SK-N-SH (cell line): Measurements from ENCODE around the gene IGFBP7.

Experiments
- NFIC ChIP-seq: IDR thresholded peaks from 2 replicates; pipeline ENCODE4 v1.4.0; 2012; ENCODE audit warnings: borderline replicate concordance
- SIN3A ChIP-seq: IDR thresholded peaks from 2 replicates; pipeline ENCODE4 v1.6.1; 2012; ENCODE audit warnings: low read depth, mild to moderate bottlenecking, low read length, moderate library complexity, borderline replicate concordance
- TF ChIP-seq, protein P1 (sequence below): IDR thresholded peaks from 2 replicates; pipeline ENCODE4 v1.4.0; 2012; ENCODE audit warnings: low read depth
- TF ChIP-seq, protein P2 (sequence below): fragments of 200-600 bp; sonication (generic); IDR thresholded peaks from 2 replicates; pipeline ENCODE4 v1.6.1; 2017; ENCODE audit warnings: antibody characterized with exemption, mild to moderate bottlenecking, moderate library complexity

DNA sequence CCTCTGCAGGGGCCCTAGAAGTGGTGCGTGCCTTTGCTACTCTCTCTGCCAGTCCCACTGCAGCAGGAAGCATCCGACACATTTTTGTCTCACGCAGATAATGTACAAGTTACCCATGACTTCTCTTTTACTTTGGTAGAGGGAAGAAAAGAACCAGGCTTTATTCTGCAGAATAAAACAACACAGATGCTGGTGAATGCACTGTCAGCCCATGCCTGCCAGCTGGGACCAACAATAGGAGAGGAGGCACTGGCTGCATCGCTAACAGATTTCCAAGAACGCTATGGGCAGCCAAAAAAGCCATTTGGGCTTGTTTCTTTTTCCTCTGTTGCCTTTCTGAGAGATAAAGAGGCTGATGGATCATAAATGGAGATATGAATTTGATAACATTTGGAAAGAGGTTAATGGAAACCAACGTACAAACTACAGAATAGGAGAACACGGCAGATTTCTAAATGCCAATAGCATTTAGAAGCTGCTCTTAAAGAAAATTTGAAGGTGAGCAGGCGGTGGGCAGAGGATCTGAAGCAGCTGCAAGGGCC lies 47.5 kb upstream of the IGFBP7 start:
- TF ChIP-seq SIN3A: no peak
- TF ChIP-seq, protein P1, sequence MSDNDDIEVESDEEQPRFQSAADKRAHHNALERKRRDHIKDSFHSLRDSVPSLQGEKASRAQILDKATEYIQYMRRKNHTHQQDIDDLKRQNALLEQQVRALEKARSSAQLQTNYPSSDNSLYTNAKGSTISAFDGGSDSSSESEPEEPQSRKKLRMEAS: no peak
- no peak for TF ChIP-seq NFIC
- TF ChIP-seq, protein P2, sequence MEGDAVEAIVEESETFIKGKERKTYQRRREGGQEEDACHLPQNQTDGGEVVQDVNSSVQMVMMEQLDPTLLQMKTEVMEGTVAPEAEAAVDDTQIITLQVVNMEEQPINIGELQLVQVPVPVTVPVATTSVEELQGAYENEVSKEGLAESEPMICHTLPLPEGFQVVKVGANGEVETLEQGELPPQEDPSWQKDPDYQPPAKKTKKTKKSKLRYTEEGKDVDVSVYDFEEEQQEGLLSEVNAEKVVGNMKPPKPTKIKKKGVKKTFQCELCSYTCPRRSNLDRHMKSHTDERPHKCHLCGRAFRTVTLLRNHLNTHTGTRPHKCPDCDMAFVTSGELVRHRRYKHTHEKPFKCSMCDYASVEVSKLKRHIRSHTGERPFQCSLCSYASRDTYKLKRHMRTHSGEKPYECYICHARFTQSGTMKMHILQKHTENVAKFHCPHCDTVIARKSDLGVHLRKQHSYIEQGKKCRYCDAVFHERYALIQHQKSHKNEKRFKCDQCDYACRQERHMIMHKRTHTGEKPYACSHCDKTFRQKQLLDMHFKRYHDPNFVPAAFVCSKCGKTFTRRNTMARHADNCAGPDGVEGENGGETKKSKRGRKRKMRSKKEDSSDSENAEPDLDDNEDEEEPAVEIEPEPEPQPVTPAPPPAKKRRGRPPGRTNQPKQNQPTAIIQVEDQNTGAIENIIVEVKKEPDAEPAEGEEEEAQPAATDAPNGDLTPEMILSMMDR: no peak
